GM18951 (cell line): ENCODE measurements around the gene SMIM24.
"Not testable (repeated sequence)": the region's sequence is repeated elsewhere in the genome, so short reads cannot be mapped to it uniquely, and the experiment has no call there.

Source experiments
- POLR2A ChIP-seq: IDR thresholded peaks from 4 replicates; pipeline ENCODE4 v1.6.1; 2011; ENCODE audit warnings: mild to moderate bottlenecking; ENCODE audit not compliant: insufficient read length, insufficient read depth; ENCODE audit errors: extremely low read depth
- in situ Hi-C: fragments of 300-500 bp; cut with MboI; formaldehyde crosslinking; loops from one replicate; pipeline ENCODE4 v1.12.0; 2022; ENCODE audit warnings: low sequenced_read_pairs, mixed read lengths, inconsistent platforms; ENCODE audit not compliant: unreplicated experiment

The SMIM24 gene

DNA sequence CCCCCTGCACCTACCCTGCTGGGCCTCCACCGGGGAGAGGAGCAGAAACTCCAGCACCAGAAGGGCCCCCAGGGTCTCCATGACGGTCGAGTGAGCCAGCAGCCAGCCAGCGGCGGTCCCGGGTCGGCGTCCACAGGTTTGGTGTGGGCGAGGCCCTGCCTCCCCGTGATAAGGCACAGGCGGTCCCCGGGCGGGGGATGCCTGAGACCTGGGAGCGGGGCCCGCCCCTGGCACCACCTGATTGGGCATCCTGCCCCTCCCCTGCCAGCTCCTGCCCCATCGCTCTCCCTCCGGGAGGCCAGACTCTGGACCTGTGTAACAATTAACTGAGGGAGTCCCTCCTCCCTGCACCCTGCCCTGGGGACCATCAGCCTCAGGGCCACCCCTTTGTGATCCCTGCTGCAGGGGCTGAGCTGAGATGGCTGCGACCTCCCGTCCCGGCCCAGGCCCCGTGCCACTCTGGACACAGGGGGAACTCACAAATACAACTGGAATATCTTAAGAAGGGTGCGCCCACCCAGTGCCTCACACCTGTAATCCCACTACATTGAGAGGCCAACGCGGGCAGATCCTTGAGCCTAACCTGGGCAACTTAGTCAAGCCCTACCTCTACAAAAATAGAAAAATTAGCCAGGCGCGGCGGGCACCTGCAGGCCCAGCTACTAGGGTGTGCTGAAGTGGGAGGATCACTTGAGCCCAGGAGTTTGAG lies at the start of gene SMIM24:
TSS of gene SMIM24 (minus strand) at position 143 of the 709 bp plus-strand sequence. CDS start at position 81, 62 bp downstream.
- in situ Hi-C loops: no loop called here
- TF ChIP-seq POLR2A: no peak

DNA sequence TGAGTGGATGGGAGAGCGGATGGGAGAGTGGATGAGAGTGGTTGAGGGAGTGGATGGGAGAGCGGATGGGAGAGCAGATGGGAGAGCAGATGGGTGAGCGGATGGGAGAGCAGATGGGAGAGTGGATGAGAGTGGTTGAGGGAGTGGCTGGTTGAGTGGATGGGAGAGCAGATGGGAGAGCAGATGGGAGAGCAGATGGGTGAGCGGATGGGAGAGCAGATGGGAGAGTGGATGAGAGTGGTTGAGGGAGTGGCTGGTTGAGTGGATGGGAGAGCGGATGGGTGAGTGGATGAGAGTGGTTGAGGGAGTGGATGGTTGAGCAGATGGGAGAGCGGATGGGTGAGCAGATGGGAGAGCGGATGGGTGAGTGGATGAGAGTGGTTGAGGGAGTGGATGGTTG lies 49.0 kb upstream of the SMIM24 start:
- in situ Hi-C loops: not testable (repeated sequence)

DNA sequence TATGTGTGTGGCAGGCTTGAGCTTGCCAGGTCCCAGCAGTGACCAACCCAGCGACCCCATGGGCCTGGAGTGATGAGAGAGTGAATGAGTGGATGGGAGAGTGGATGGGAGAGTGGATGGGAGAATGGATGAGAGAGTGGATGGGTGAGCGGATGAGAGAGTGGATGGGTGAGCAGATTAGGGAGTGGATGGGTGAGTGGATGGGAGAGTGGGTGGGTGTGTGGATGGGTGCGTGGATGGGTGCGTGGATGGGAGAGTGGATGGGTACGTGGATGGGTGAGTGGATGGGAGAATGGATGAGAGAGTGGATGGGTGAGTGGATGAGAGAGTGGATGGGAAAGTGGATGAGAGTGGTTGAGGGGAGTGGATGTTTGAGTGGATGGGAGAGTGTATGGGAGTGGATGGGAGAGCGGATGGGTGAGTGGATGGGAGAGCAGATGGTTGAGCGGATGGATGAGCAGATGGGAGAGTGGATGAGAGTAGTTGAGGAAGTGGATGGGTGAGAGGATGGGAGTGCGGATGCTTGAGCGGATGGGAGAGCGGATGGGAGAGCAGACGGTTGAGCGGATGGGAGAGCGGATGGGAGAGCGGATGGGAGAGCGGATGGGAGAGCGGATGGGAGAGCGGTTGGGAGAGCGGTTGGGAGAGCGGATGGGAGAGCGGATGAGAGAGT lies 48.4 kb upstream of the SMIM24 start:
- in situ Hi-C loops: no loop called here
- no peak for TF ChIP-seq POLR2A

- in situ Hi-C loops: no loop called here
- no peak for TF ChIP-seq POLR2A
Measured at GRCh38 chr19:3528080-3528479, 47.8 kb upstream of the SMIM24 start.

DNA sequence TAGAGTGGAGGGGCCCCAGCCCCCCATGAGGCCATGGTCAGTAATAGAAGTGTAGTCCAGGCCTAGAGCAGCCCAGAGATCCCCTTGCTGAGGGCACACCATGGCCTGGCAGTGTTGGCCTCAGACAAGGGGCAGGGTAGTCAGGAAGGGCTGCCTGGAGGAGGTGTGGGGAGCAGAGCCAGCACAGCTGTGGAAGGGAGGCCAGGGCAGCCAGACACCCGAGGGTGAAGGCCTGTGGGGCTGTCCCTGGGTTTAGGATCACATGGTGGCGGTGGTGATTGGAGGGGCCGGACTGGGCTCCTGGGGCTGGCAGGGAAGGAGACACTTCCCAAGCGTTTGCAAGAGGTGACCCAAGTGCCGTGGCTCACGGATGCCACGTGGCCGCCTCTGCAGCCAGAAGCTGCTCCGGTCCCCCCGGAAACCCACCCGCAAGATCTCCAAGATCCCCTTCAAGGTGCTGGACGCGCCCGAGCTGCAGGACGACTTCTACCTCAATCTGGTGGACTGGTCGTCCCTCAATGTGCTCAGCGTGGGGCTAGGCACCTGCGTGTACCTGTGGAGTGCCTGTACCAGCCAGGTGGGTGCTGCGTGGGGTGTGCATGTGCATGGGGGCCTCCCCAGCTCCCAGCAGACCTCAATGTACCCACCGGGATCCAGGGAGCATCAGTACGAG lies 47.0 kb upstream of the SMIM24 start:
- in situ Hi-C loops: no loop called here
- no peak for TF ChIP-seq POLR2A

DNA sequence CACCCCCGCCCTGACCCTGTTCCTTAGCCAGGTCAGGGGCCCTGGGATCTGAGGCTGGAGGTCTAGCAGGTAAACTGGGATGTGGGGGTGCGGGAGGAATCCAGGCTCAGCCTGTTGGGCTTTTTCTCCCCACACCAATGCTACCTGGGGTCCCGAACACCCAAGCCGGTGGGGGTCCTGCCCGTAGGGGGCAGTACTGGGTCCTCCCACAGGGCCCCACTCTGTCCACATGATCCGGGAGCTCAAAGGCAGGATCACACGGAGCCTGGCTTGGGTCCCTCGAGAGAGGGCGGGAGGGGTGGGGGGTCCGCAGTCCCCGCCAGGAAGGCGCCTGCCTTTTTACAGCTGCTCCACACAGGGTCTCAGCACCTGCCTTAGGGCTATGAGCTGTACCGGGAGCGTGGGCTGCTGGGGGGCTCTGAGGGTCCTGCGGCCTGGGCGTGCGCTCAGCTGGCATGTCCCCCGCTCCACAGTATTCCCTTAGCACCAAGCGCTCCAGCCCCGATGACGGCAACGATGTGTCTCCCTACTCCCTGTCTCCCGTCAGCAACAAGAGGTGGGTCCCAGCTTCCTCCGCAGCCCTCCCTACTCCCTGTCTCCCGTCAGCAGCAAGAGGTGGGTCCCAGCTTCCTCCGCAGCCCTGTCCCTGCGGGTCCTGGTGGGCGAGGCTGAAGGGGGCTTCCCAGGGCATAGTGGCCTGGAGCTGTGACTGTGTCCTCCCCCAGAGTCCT lies 46.3 kb upstream of the SMIM24 start:
- TF ChIP-seq POLR2A: no peak
- in situ Hi-C loops: no loop called here

DNA sequence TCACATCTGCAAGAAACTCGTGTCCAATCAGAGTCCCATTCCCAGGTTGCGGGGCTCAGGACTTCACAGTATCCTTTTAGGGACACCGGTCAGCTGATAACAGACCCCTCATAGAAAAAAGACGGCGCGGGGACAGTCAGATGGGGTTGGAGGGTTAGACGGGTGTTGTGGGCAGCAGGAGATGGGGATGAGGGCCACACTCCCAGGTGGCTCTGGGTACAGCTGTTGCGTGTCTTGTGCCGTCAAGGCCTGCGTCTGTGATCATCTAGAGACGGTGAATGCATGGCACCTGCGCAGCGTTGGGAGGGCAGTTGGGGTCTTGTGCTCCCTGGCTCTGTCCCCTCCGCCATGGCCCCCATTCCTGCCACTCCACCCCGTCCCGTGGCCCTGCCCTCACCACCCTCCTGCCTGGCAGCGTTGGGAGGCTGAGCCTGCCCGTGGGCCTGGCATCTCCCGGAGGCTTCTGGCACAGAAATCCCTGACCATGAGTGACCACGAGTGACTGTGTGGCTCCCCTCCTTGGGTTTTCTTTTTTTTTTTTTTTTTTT lies 44.7 kb upstream of the SMIM24 start:
- no peak for TF ChIP-seq POLR2A
- in situ Hi-C loops: no loop called here

DNA sequence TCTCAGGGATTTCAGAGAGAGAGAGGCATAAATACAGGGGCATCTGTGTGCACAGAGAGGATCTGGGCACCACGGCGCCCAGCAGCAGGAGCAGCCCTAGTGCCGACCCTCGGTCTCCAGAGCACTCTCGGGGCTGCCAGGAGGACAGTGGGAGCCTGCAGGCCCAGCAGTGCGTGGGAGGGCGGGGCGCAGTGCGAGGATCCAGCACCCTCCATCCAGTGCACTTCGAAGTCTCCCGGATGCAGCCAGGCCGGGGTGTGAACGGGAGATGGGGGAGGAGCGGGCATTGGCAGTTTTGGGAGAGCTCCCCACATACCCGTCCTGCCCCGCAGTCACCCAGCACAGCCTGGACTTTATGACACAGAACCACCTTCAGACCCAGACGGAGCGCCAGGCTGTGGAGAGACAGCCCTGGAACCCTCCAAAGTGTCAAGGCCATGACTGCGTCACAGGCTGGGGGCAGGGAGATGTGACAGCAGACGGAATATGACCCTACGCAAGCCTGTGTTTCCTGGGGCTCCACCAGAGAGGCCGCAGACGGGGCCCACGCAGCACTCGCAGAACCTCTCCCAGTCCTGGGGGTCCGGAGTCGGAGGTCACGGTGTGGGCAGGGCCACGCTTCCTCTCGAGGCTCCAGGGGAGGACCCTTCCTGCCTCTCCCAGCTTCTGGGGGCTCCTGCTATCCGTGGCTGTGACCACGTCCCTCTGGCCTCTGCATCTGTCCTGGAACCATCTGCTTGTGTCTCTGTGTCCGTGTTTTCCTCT lies 43.9 kb upstream of the SMIM24 start:
- in situ Hi-C loops: no loop called here
- TF ChIP-seq POLR2A: no peak

- in situ Hi-C loops: no loop called here
- TF ChIP-seq POLR2A: no peak
Measured at GRCh38 chr19:3523361-3524077, 43.2 kb upstream of the SMIM24 start.

DNA sequence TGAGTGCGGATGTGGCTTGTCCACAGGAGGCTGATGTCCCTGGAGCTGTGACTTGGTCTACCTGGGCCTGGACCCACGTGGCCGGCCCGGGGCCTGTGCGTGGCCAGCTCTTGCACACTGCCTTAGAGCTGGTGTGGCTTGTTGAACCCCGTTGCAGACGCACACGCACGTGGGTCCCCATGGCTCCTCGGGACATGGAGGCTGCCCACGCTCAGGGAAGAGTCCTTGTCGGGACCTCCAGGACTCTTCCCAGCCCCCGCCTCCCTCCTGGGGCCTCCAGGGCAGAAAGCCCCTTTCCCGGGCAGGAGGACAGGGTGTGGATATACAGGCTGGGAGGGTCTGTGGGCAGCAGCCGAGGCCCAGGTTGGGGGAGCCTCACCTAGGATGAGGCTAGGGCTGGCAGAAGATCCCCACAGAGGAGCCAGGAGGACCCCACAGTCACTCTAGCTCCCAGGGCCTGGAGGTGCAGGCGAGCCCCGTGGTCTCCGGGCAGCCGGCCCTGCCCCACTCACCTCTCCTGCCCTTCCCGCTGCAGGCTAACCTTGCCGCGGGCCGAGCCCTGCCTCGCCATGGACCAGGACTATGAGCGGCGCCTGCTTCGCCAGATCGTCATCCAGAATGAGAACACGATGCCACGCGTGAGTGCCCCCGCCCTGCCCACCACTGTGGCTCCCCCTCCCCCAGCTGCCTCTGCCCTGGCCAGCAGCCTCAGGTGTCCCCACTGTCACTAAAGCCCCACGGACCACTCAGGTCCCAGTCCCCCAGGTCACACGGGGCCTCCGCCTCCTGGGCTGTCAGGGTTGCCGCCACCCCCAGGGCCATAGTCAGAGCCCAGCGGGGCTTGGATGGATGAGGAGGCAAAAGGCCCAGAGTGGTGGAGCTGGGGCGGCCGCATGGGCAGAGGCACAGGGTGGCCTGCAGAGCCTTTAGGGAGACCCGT lies 42.4 kb upstream of the SMIM24 start:
- TF ChIP-seq POLR2A: no peak
- in situ Hi-C loops: no loop called here

DNA sequence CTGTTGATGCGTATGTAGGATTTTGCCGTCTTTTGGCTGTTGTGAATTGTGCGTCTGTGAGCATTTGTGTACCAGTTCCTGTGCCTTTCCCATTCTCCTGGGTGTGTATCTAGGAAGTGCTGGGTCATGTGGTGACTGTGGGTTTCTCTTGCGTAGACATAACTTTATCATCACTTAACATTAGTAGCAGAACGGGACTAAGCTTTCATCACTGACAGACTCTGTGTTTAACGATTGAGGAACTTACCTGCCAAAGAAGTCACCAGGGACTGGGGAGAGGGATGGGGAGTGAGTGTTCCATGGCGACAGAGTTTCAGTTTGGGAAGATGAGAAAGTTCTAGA lies 40.8 kb upstream of the SMIM24 start:
- in situ Hi-C loops: no loop called here
- no peak for TF ChIP-seq POLR2A
